ENCODE measurements around the gene POLG2. TPM values are rescaled to one million over a fixed set of nuclear protein-coding genes. Genes with fewer than 3 reads are reported as not detected.

The POLG2 gene
- total RNA-seq, 1 experiment from 2014 or later = 42.7 TPM

DNA sequence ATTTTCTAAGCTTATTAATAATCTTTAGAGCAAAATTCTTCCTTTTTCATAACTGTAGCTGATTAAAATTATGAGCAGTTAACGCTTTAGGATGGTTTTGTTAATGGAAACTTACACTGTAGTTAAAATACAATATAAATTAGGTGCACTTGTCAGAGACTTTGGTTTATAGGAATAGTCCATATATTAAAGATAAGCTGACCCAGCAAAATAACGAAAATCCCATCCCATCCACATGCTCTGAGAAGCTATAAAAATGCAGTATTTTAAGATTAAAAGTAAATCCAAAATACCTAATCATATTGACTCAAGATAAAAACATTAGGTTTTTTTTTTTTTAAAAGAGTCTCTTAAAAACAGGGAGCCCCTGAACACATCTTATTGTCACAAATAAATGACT lies 47.9 kb upstream of the POLG2 start (continued):
- TF ChIP-seq, protein P1, sequence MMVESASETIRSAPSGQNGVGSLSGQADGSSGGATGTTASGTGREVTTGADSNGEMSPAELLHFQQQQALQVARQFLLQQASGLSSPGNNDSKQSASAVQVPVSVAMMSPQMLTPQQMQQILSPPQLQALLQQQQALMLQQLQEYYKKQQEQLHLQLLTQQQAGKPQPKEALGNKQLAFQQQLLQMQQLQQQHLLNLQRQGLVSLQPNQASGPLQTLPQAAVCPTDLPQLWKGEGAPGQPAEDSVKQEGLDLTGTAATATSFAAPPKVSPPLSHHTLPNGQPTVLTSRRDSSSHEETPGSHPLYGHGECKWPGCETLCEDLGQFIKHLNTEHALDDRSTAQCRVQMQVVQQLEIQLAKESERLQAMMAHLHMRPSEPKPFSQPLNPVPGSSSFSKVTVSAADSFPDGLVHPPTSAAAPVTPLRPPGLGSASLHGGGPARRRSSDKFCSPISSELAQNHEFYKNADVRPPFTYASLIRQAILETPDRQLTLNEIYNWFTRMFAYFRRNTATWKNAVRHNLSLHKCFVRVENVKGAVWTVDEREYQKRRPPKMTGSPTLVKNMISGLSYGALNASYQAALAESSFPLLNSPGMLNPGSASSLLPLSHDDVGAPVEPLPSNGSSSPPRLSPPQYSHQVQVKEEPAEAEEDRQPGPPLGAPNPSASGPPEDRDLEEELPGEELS (CRISPR knock-in tag; IDR thresholded peaks at IDR 0.05) = no peak
- TF ChIP-seq, protein P2, sequence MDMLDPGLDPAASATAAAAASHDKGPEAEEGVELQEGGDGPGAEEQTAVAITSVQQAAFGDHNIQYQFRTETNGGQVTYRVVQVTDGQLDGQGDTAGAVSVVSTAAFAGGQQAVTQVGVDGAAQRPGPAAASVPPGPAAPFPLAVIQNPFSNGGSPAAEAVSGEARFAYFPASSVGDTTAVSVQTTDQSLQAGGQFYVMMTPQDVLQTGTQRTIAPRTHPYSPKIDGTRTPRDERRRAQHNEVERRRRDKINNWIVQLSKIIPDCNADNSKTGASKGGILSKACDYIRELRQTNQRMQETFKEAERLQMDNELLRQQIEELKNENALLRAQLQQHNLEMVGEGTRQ (CRISPR knock-in tag; IDR thresholded peaks at IDR 0.05) = no peak
- no peak for TF ChIP-seq ESRRA (CRISPR knock-in tag; IDR thresholded peaks at IDR 0.05; ENCODE audit: borderline replicate concordance)
- no peak for TF ChIP-seq ELF4 (CRISPR knock-in tag; IDR thresholded peaks at IDR 0.05; ENCODE audit: low read depth)
- TF ChIP-seq GABPB1 (CRISPR knock-in tag; IDR thresholded peaks at IDR 0.05) = no peak

DNA sequence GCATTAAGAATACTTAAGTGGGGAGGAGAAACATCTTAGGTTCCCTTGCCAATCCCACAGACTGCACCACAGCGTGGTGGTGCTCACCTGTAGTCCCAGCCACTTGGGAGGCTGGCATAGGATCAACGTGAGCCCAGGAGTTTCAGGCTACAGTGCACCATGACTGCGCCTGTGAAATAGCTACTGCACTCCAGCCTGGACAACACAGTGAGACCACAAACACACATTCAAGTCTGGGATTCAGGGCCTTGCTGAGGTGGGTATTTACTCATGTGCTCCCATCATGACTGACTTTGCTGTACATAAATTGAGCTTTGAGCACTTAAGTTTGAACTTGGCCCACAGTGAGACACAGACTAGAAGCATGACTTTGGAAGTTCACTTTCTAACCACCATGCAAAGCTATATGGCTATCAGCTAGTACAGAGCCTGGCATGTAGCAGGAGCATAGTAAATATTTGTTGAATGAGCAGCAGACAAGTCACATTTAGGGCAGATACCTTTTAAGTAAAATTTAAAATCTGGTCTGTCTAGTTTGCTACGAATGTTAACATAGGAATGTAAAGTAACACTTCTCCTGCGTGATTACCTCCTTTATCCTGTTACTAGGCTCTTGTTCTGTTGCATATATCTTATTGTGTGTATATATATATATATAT lies 43.4 kb upstream of the POLG2 start:
- ChIA-PET CTCF (interaction anchor here (1.0 to 1.6 kb wide), 2 partner anchors 121 to 233 kb away, joined by 3 to 5 read pairs; no protein-coding TSS in a partner anchor), POLR2A (no interaction called here)
- Mint-ChIP-seq H3K4me3 (no peak overlapping the region), H3K27me3 (ENCODE audit: low read depth) (no peaks in the 10 kb centered on the region), H3K9me3 (no peaks in the 10 kb centered on the region), H3K36me3 (peaks cover 28% of the 10 kb centered on the region), H3K4me1 (no peaks in the 10 kb centered on the region), H3K27ac (no peak overlapping the region)
- TF ChIP-seq MYBL2 (CRISPR knock-in tag; IDR thresholded peaks at IDR 0.05) (no peak), ZNF121 (CRISPR knock-in tag; IDR thresholded peaks at IDR 0.05) (0 out of 2 replicates have a peak, but pooled peaks have one; percentile 76), CBFB (CRISPR knock-in tag; IDR thresholded peaks at IDR 0.05; ENCODE audit: low read depth) (no peak)
- DNase-seq (ENCODE audit: low spot score) (no peak), ATAC-seq (no peak)

DNA sequence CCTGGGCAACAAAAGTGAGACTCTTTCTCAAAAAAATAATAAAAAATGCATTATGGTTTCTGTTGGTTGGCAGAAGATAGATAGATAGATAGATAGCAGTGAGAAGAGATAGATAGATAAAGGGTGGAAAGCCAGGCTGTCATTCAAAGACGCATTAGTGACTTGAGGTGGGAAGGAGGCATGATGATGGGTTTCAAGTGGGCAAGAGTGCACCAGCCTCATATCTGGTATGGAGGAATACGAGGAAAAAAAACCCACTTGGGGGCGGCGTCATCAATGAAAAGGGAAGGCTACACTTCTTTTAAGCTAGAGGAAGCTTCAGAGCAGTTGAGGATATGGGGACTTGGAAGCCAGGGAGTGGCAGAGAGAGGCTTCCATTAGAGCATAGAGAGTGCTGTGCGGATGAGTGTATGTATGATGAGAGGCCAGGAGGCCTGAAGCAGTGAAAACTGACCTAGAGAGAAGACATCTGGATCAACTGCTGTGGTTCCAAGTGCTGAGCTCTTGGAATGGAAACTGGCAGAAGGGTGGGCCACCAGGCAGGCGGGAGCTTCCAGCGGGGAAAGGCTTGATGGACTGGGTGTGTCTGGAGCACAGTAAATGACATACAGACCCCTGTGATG lies 41.8 kb upstream of the POLG2 start:
- Mint-ChIP-seq H3K4me1 (no peaks in the 10 kb centered on the region), H3K36me3 (peaks cover 40% of the 10 kb centered on the region), H3K9me3 (no peaks in the 10 kb centered on the region), H3K27ac (peak overlapping the region; percentile 75), H3K27me3 (ENCODE audit: low read depth) (no peaks in the 10 kb centered on the region), H3K4me3 (no peak overlapping the region)
- no peak for TF ChIP-seq EMX1 (CRISPR knock-in tag; IDR thresholded peaks at IDR 0.05)
- TF ChIP-seq, protein P3, sequence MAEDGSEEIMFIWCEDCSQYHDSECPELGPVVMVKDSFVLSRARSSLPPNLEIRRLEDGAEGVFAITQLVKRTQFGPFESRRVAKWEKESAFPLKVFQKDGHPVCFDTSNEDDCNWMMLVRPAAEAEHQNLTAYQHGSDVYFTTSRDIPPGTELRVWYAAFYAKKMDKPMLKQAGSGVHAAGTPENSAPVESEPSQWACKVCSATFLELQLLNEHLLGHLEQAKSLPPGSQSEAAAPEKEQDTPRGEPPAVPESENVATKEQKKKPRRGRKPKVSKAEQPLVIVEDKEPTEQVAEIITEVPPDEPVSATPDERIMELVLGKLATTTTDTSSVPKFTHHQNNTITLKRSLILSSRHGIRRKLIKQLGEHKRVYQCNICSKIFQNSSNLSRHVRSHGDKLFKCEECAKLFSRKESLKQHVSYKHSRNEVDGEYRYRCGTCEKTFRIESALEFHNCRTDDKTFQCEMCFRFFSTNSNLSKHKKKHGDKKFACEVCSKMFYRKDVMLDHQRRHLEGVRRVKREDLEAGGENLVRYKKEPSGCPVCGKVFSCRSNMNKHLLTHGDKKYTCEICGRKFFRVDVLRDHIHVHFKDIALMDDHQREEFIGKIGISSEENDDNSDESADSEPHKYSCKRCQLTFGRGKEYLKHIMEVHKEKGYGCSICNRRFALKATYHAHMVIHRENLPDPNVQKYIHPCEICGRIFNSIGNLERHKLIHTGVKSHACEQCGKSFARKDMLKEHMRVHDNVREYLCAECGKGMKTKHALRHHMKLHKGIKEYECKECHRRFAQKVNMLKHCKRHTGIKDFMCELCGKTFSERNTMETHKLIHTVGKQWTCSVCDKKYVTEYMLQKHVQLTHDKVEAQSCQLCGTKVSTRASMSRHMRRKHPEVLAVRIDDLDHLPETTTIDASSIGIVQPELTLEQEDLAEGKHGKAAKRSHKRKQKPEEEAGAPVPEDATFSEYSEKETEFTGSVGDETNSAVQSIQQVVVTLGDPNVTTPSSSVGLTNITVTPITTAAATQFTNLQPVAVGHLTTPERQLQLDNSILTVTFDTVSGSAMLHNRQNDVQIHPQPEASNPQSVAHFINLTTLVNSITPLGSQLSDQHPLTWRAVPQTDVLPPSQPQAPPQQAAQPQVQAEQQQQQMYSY (CRISPR knock-in tag; IDR thresholded peaks at IDR 0.05) = no peak
- no peak for TF ChIP-seq ESRRA (CRISPR knock-in tag; IDR thresholded peaks at IDR 0.05; ENCODE audit: borderline replicate concordance)
- TF ChIP-seq, protein P4, sequence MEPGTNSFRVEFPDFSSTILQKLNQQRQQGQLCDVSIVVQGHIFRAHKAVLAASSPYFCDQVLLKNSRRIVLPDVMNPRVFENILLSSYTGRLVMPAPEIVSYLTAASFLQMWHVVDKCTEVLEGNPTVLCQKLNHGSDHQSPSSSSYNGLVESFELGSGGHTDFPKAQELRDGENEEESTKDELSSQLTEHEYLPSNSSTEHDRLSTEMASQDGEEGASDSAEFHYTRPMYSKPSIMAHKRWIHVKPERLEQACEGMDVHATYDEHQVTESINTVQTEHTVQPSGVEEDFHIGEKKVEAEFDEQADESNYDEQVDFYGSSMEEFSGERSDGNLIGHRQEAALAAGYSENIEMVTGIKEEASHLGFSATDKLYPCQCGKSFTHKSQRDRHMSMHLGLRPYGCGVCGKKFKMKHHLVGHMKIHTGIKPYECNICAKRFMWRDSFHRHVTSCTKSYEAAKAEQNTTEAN (CRISPR knock-in tag; IDR thresholded peaks at IDR 0.05) = no peak
- no peak for TF ChIP-seq SOX15 (CRISPR knock-in tag; IDR thresholded peaks at IDR 0.05)
- TF ChIP-seq CREB1 (CRISPR knock-in tag; IDR thresholded peaks at IDR 0.05) = no peak
- no peak for TF ChIP-seq NR3C1 (CRISPR knock-in tag; conservative IDR thresholded peaks at IDR 0.05; ENCODE audit: low read depth)
- TF ChIP-seq, protein P5, sequence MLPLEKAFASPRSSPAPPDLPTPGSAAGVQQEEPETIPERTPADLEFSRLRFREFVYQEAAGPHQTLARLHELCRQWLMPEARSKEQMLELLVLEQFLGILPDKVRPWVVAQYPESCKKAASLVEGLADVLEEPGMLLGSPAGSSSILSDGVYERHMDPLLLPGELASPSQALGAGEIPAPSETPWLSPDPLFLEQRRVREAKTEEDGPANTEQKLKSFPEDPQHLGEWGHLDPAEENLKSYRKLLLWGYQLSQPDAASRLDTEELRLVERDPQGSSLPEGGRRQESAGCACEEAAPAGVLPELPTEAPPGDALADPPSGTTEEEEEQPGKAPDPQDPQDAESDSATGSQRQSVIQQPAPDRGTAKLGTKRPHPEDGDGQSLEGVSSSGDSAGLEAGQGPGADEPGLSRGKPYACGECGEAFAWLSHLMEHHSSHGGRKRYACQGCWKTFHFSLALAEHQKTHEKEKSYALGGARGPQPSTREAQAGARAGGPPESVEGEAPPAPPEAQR (CRISPR knock-in tag; IDR thresholded peaks at IDR 0.05) = no peak
- TF ChIP-seq SP1 (CRISPR knock-in tag; conservative IDR thresholded peaks at IDR 0.05) = no peak
- TF ChIP-seq, protein P6, sequence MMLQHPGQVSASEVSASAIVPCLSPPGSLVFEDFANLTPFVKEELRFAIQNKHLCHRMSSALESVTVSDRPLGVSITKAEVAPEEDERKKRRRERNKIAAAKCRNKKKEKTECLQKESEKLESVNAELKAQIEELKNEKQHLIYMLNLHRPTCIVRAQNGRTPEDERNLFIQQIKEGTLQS (CRISPR knock-in tag; conservative IDR thresholded peaks at IDR 0.05) = no peak
- TF ChIP-seq ELF4 (CRISPR knock-in tag; IDR thresholded peaks at IDR 0.05; ENCODE audit: low read depth) = no peak
- TF ChIP-seq, protein P7, sequence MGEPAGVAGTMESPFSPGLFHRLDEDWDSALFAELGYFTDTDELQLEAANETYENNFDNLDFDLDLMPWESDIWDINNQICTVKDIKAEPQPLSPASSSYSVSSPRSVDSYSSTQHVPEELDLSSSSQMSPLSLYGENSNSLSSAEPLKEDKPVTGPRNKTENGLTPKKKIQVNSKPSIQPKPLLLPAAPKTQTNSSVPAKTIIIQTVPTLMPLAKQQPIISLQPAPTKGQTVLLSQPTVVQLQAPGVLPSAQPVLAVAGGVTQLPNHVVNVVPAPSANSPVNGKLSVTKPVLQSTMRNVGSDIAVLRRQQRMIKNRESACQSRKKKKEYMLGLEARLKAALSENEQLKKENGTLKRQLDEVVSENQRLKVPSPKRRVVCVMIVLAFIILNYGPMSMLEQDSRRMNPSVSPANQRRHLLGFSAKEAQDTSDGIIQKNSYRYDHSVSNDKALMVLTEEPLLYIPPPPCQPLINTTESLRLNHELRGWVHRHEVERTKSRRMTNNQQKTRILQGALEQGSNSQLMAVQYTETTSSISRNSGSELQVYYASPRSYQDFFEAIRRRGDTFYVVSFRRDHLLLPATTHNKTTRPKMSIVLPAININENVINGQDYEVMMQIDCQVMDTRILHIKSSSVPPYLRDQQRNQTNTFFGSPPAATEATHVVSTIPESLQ (CRISPR knock-in tag; IDR thresholded peaks at IDR 0.05) = no peak
- ATAC-seq = no peak
- no peak for DNase-seq (ENCODE audit: low spot score)
- CTCF ChIA-PET = interaction anchor here (0.8 to 1.5 kb wide), 3 partner anchors 9 to 111 kb away, joined by 3 to 5 read pairs (median 3); no protein-coding TSS in a partner anchor
- POLR2A ChIA-PET = interaction anchor here (1.1 kb wide), 1 partner anchor 33 kb away, joined by 6 read pairs; the partner anchor contains the start of genes CEP95 and DDX5
